Measurements from ENCODE around the gene KCTD15.
"Not testable (repeated sequence)": the region's sequence is repeated elsewhere in the genome, so short reads cannot be mapped to it uniquely, and the experiment has no call there.

The KCTD15 gene

GRCh38 chr19:33814181-33815165 lies 17.8 kb downstream of the KCTD15 start:
- no peaks in the 10 kb centered on the region for H3K9me3 ChIP-seq (ENCODE audit: control insufficient read depth, low read length)
- DNase-seq, result no peak
- WGBS, result 91% methylated on average over 19 of the region's 21 CpGs
- no peak overlapping the region for H2BK120ac ChIP-seq (ENCODE audit: low read depth, low read length)
- H3K9ac ChIP-seq (ENCODE audit: low read length), result no peak overlapping the region
- no peak overlapping the region for H2BK12ac ChIP-seq (ENCODE audit: low read length in 2 of 2)
- no peak overlapping the region for H3K4me2 ChIP-seq (ENCODE audit: low read length, poor library complexity, severe bottlenecking)
- H2AK5ac ChIP-seq (ENCODE audit: low read length, severe bottlenecking), result no peak overlapping the region
- H2BK5ac ChIP-seq (ENCODE audit: low read depth, low read length, poor library complexity, severe bottlenecking), result no peak overlapping the region
- H4K91ac ChIP-seq (ENCODE audit: low read length), result no peak overlapping the region
- peaks cover 19% of the 10 kb centered on the region for H3K4me1 ChIP-seq (ENCODE audit: control insufficient read depth, insufficient read depth, low read depth, low read length)
- H4K8ac ChIP-seq (ENCODE audit: low read length), result no peak overlapping the region
- no peak overlapping the region for H3K23ac ChIP-seq (ENCODE audit: low read length in 2 of 2)
- H2BK15ac ChIP-seq (ENCODE audit: low read depth, poor library complexity, severe bottlenecking), result no peak overlapping the region
- no peak overlapping the region for H3K18ac ChIP-seq (ENCODE audit: low read depth in 1 of 2, low read length in 2 of 2)
- H3K27me3 ChIP-seq (ENCODE audit: control insufficient read depth in 1 of 2, insufficient read depth in 1 of 2, low read length in 2 of 2), result peaks cover 0 to 17% of the 10 kb centered on the region in 2 experiments
- no peak overlapping the region for H3K14ac ChIP-seq (ENCODE audit: low read length in 2 of 2)
- peaks cover 6% of the 10 kb centered on the region for H3K79me1 ChIP-seq (replicated peaks; ENCODE audit: low read length, poor library complexity, severe bottlenecking)
- no peak overlapping the region for H2AFZ ChIP-seq (ENCODE audit: low read depth, low read length)
- H3K4me3 ChIP-seq (ENCODE audit: insufficient read depth in 1 of 2, low read depth in 1 of 2, low read length in 2 of 2), result no peak overlapping the region
- no peak overlapping the region for H3K27ac ChIP-seq (ENCODE audit: low read length, poor library complexity, severe bottlenecking)
- H3K36me3 ChIP-seq (ENCODE audit: control insufficient read depth in 1 of 2, insufficient read depth in 2 of 2, low read depth in 1 of 2, low read length in 2 of 2), result peaks cover 0 to 36% of the 10 kb centered on the region in 2 experiments
- no peak overlapping the region for H3K4ac ChIP-seq (ENCODE audit: low read depth in 1 of 2, low read length in 2 of 2)

- Histone ChIP-seq H3K27me3 (ENCODE audit: control insufficient read depth in 1 of 2, insufficient read depth in 1 of 2, low read length in 2 of 2) (peaks cover 0 to 21% of the 10 kb centered on the region in 2 experiments), H3K4ac (ENCODE audit: low read depth in 1 of 2, low read length in 2 of 2) (no peak overlapping the region), H3K4me1 (ENCODE audit: control insufficient read depth, insufficient read depth, low read depth, low read length) (peaks cover 24% of the 10 kb centered on the region), H3K27ac (ENCODE audit: low read length, poor library complexity, severe bottlenecking) (no peak overlapping the region), H2AK5ac (ENCODE audit: low read length, severe bottlenecking) (no peak overlapping the region), H3K23ac (ENCODE audit: low read length in 2 of 2) (no peak overlapping the region), H3K4me3 (ENCODE audit: insufficient read depth in 1 of 2, low read depth in 1 of 2, low read length in 2 of 2) (no peak overlapping the region), H2AFZ (ENCODE audit: low read depth, low read length) (no peak overlapping the region), H3K14ac (ENCODE audit: low read length in 2 of 2) (no peak overlapping the region), H4K91ac (ENCODE audit: low read length) (no peak overlapping the region), H3K79me1 (replicated peaks; ENCODE audit: low read length, poor library complexity, severe bottlenecking) (peaks cover 4% of the 10 kb centered on the region), H3K9ac (ENCODE audit: low read length) (no peak overlapping the region), H4K8ac (ENCODE audit: low read length) (no peak overlapping the region), H2BK15ac (ENCODE audit: low read depth, poor library complexity, severe bottlenecking) (no peak overlapping the region), H3K18ac (ENCODE audit: low read depth in 1 of 2, low read length in 2 of 2) (no peak overlapping the region), H2BK5ac (ENCODE audit: low read depth, low read length, poor library complexity, severe bottlenecking) (no peak overlapping the region), H3K36me3 (ENCODE audit: control insufficient read depth in 1 of 2, insufficient read depth in 2 of 2, low read depth in 1 of 2, low read length in 2 of 2) (peaks cover 0 to 31% of the 10 kb centered on the region in 2 experiments), H2BK12ac (ENCODE audit: low read length in 2 of 2) (no peak overlapping the region), H2BK120ac (ENCODE audit: low read depth, low read length) (no peak overlapping the region), H3K9me3 (ENCODE audit: control insufficient read depth, low read length) (no peaks in the 10 kb centered on the region), H3K4me2 (ENCODE audit: low read length, poor library complexity, severe bottlenecking) (no peak overlapping the region)
- WGBS, result 87% methylated on average over 11 of the region's 15 CpGs
- DNase-seq, result peak; percentile 41
These were observed 19.0 kb downstream of the KCTD15 start for GRCh38 chr19:33815380-33816340.

DNA sequence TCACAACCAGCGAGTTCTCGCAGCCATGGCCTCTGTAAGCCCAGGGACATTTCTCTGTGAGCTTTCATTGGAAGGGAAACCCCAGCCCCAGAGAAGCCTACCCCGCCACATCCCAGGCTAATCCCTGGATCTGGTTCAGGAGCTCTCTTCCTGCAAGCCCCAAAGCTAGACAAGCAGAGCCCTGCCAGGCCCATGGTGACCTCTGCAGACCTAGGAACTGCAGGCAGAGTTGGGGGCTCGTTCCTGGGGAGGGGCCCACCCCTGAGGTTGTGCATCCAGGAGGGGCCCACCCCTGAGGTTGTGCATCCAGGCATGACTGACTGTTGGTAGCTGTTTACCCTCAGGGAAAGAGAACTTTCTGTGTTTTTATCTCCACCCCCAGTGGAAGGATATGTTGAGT lies 21.7 kb downstream of the KCTD15 start:
- WGBS, result 90% methylated on average over 4 of the region's 4 CpGs
- no peak overlapping the region for H3K14ac ChIP-seq (ENCODE audit: low read length in 2 of 2)
- no peak overlapping the region for H3K23ac ChIP-seq (ENCODE audit: low read length in 2 of 2)
- no peak for DNase-seq
- peaks cover 0 to 31% of the 10 kb centered on the region in 2 experiments for H3K27me3 ChIP-seq (ENCODE audit: control insufficient read depth in 1 of 2, insufficient read depth in 1 of 2, low read length in 2 of 2)
- H3K9ac ChIP-seq (ENCODE audit: low read length), result no peak overlapping the region
- H3K36me3 ChIP-seq (ENCODE audit: control insufficient read depth in 1 of 2, insufficient read depth in 2 of 2, low read depth in 1 of 2, low read length in 2 of 2), result peaks cover 0 to 8% of the 10 kb centered on the region in 2 experiments
- no peak overlapping the region for H2BK15ac ChIP-seq (ENCODE audit: low read depth, poor library complexity, severe bottlenecking)
- peaks cover 18% of the 10 kb centered on the region for H3K4me1 ChIP-seq (ENCODE audit: control insufficient read depth, insufficient read depth, low read depth, low read length)
- H3K79me1 ChIP-seq (replicated peaks; ENCODE audit: low read length, poor library complexity, severe bottlenecking), result no peaks in the 10 kb centered on the region
- H3K9me3 ChIP-seq (ENCODE audit: control insufficient read depth, low read length), result no peaks in the 10 kb centered on the region
- H3K27ac ChIP-seq (ENCODE audit: low read length, poor library complexity, severe bottlenecking), result no peak overlapping the region
- no peak overlapping the region for H2AFZ ChIP-seq (ENCODE audit: low read depth, low read length)
- H4K8ac ChIP-seq (ENCODE audit: low read length), result no peak overlapping the region
- H2BK120ac ChIP-seq (ENCODE audit: low read depth, low read length), result no peak overlapping the region
- H4K91ac ChIP-seq (ENCODE audit: low read length), result no peak overlapping the region
- H3K18ac ChIP-seq (ENCODE audit: low read depth in 1 of 2, low read length in 2 of 2), result no peak overlapping the region
- H2AK5ac ChIP-seq (ENCODE audit: low read length, severe bottlenecking), result no peak overlapping the region
- H3K4me3 ChIP-seq (ENCODE audit: insufficient read depth in 1 of 2, low read depth in 1 of 2, low read length in 2 of 2), result no peak overlapping the region
- H2BK12ac ChIP-seq (ENCODE audit: low read length in 2 of 2), result no peak overlapping the region
- no peak overlapping the region for H3K4me2 ChIP-seq (ENCODE audit: low read length, poor library complexity, severe bottlenecking)
- H2BK5ac ChIP-seq (ENCODE audit: low read depth, low read length, poor library complexity, severe bottlenecking), result no peak overlapping the region
- H3K4ac ChIP-seq (ENCODE audit: low read depth in 1 of 2, low read length in 2 of 2), result no peak overlapping the region

DNA sequence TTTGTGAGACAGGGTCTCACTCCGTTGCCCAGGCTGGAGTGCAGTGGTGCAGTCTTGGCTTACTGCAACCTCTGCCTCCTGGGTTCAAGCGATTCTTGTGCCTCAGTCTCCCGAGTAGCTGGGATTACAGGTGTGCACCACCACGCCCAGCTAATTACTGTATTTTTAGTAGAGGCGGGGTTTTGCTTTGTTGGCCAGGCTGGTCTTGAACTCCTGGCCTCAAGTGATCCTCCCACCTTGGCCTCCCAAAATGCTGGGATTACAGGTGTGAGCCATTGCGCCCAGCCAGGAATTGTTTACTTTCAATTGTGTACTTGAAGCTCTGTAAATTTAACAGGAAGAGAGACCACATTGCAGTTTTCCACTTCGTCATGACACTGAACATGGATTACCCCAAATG lies 22.4 kb downstream of the KCTD15 start:
- H2BK120ac ChIP-seq (ENCODE audit: low read depth, low read length); H3K9me3 ChIP-seq (ENCODE audit: control insufficient read depth, low read length); H3K27ac ChIP-seq (ENCODE audit: low read length, poor library complexity, severe bottlenecking); H3K23ac ChIP-seq (ENCODE audit: low read length in 2 of 2); H4K8ac ChIP-seq (ENCODE audit: low read length); H3K4me2 ChIP-seq (ENCODE audit: low read length, poor library complexity, severe bottlenecking); H3K36me3 ChIP-seq (ENCODE audit: control insufficient read depth in 1 of 2, insufficient read depth in 2 of 2, low read depth in 1 of 2, low read length in 2 of 2); H3K79me1 ChIP-seq (replicated peaks; ENCODE audit: low read length, poor library complexity, severe bottlenecking); H3K4me3 ChIP-seq (ENCODE audit: insufficient read depth in 1 of 2, low read depth in 1 of 2, low read length in 2 of 2); H3K9ac ChIP-seq (ENCODE audit: low read length); H2AFZ ChIP-seq (ENCODE audit: low read depth, low read length); H2BK5ac ChIP-seq (ENCODE audit: low read depth, low read length, poor library complexity, severe bottlenecking); H2BK15ac ChIP-seq (ENCODE audit: low read depth, poor library complexity, severe bottlenecking); DNase-seq; H3K18ac ChIP-seq (ENCODE audit: low read depth in 1 of 2, low read length in 2 of 2); H2AK5ac ChIP-seq (ENCODE audit: low read length, severe bottlenecking); H3K14ac ChIP-seq (ENCODE audit: low read length in 2 of 2); H3K4ac ChIP-seq (ENCODE audit: low read depth in 1 of 2, low read length in 2 of 2); H4K91ac ChIP-seq (ENCODE audit: low read length); H2BK12ac ChIP-seq (ENCODE audit: low read length in 2 of 2): not testable (repeated sequence)
- Histone ChIP-seq H3K4me1 (ENCODE audit: control insufficient read depth, insufficient read depth, low read depth, low read length) (peaks cover 18% of the 10 kb centered on the region), H3K27me3 (ENCODE audit: control insufficient read depth in 1 of 2, insufficient read depth in 1 of 2, low read length in 2 of 2) (peaks cover 0 to 31% of the 10 kb centered on the region in 2 experiments)
- WGBS, result 93% methylated on average over 5 of the region's 7 CpGs

Measured in mesenchymal stem cell (in vitro differentiated cells and primary cell).